T47D (cell line): ENCODE data around the gene CTBP2.
"Not testable (repeated sequence)": the region's sequence is repeated elsewhere in the genome, so short reads cannot be mapped to it uniquely, and the experiment has no call there.

Source experiments
- DNase-seq, 2 experiments: peaks; one replicate each; pipeline versions ENCODE4 v3.0.0 to v3.0.0-alpha.2; 2011 to 2012; ENCODE audit warnings: low read depth in 1 of 2, low spot score in 1 of 2
- JUND ChIP-seq: IDR thresholded peaks from 2 replicates; pipeline ENCODE4 v1.6.1; 2012; ENCODE audit warnings: low read depth
- in situ Hi-C: cut with HindIII; loops from 2 replicates; pipeline ENCODE4 v1.10.0; 2016; ENCODE audit warnings: low sequenced_read_pairs, low pct_unique_long_range_greater_than_20kb

Gene CTBP2

GRCh38 chr10:125194814-125195213 is 34.5 kb upstream of the CTBP2 start:
- no peak for TF ChIP-seq JUND
- in situ Hi-C loops: no loop called here
- DNase-seq: no peak

- no peak for DNase-seq
- no peak for TF ChIP-seq JUND
- in situ Hi-C loops: no loop called here
These were observed 33.0 kb upstream of the CTBP2 start for GRCh38 chr10:125193306-125193877.

- no peak for DNase-seq
- in situ Hi-C loops: no loop called here
- no peak for TF ChIP-seq JUND
These were observed 32.3 kb upstream of the CTBP2 start for GRCh38 chr10:125192620-125193019.

- TF ChIP-seq JUND: no peak
- no peak for DNase-seq
- in situ Hi-C loops: no loop called here
These were observed 31.6 kb upstream of the CTBP2 start for GRCh38 chr10:125192005-125192404.

- in situ Hi-C loops: no loop called here
These were observed 30.6 kb upstream of the CTBP2 start for GRCh38 chr10:125190946-125191345.

GRCh38 chr10:125190414-125190813 is 30.1 kb upstream of the CTBP2 start:
- TF ChIP-seq JUND: no peak
- DNase-seq: no peak
- in situ Hi-C loops: no loop called here

More at GRCh38 chr10:125190946-125191345, 30.6 kb upstream of the CTBP2 start:
- TF ChIP-seq JUND: no peak
- DNase-seq: no peak

GRCh38 chr10:125189162-125189561 is 28.8 kb upstream of the CTBP2 start:
- in situ Hi-C loops: no loop called here
- no peak for DNase-seq
- no peak for TF ChIP-seq JUND

- TF ChIP-seq JUND: no peak
- in situ Hi-C loops: no loop called here
- DNase-seq: no peak
These were observed 27.2 kb upstream of the CTBP2 start for GRCh38 chr10:125187238-125188194.

- in situ Hi-C loops: no loop called here
- TF ChIP-seq JUND: no peak
- DNase-seq: no peak
These were observed 26.2 kb upstream of the CTBP2 start for GRCh38 chr10:125186431-125187170.

- in situ Hi-C loops, DNase-seq: not testable (repeated sequence)
These were observed 18.7 kb upstream of the CTBP2 start for GRCh38 chr10:125179107-125179506.

GRCh38 chr10:125177641-125178640 is 17.6 kb upstream of the CTBP2 start:
- DNase-seq: no peak
- in situ Hi-C loops: no loop called here
- TF ChIP-seq JUND: no peak

GRCh38 chr10:125175807-125176206 is 15.4 kb upstream of the CTBP2 start:
- TF ChIP-seq JUND: no peak
- in situ Hi-C loops: no loop called here
- no peak for DNase-seq
